ENCODE data around the gene KLHDC10. TPM values are rescaled to one million over a fixed set of nuclear protein-coding genes. Genes with fewer than 3 reads are reported as not detected.
"Not testable (repeated sequence)": the region's sequence is repeated elsewhere in the genome, so short reads cannot be mapped to it uniquely, and the experiment has no call there.

Gene KLHDC10
- total RNA-seq, 1 experiment from 2014 or later = 92.0 TPM

GRCh38 chr7:130124711-130125110 lies 54.4 kb downstream of the KLHDC10 start:
- H3K4me1 ChIP-seq = peaks cover 15% of the 10 kb centered on the region
- H3K27me3 ChIP-seq = no peaks in the 10 kb centered on the region
- DNase-seq = no peak
- H3K4me3 ChIP-seq = no peak overlapping the region
- H3K27ac ChIP-seq = no peak overlapping the region
- no peaks in the 10 kb centered on the region for H3K9me3 ChIP-seq (replicated peaks)
- peaks cover 77% of the 10 kb centered on the region for H3K36me3 ChIP-seq

- H3K9me3 ChIP-seq (replicated peaks); DNase-seq; H3K27me3 ChIP-seq; H3K4me3 ChIP-seq: not testable (repeated sequence)
- H3K27ac ChIP-seq = peak overlapping the region; percentile 41; the same call in 1 of the 2 replicates
- H3K36me3 ChIP-seq = peaks cover 76% of the 10 kb centered on the region
- H3K4me1 ChIP-seq = peaks cover 15% of the 10 kb centered on the region
Observed at GRCh38 chr7:130126840-130127239, 56.5 kb downstream of the KLHDC10 start.

GRCh38 chr7:130127404-130127803 lies 57.1 kb downstream of the KLHDC10 start:
- DNase-seq = no peak
- H3K4me3 ChIP-seq = no peak overlapping the region
- H3K4me1 ChIP-seq = peaks cover 15% of the 10 kb centered on the region
- H3K9me3 ChIP-seq (replicated peaks) = no peaks in the 10 kb centered on the region
- no peaks in the 10 kb centered on the region for H3K27me3 ChIP-seq
- peak overlapping the region; percentile 41 for H3K27ac ChIP-seq
- peaks cover 73% of the 10 kb centered on the region for H3K36me3 ChIP-seq

- Histone ChIP-seq H3K4me3 (no peak overlapping the region), H3K27me3 (no peaks in the 10 kb centered on the region), H3K36me3 (peaks cover 73% of the 10 kb centered on the region), H3K27ac (peak overlapping the region; percentile 41), H3K4me1 (peaks cover 15% of the 10 kb centered on the region), H3K9me3 (replicated peaks) (no peaks in the 10 kb centered on the region)
- peak in 1 of 2 experiments; percentile 70 for DNase-seq
Observed at GRCh38 chr7:130127821-130128317, 57.5 kb downstream of the KLHDC10 start.

- H3K36me3 ChIP-seq = peaks cover 73% of the 10 kb centered on the region
Observed at GRCh38 chr7:130129011-130129411, 58.7 kb downstream of the KLHDC10 start.

GRCh38 chr7:130131191-130131834 lies 61.0 kb downstream of the KLHDC10 start:
- no peak for DNase-seq
- Histone ChIP-seq H3K4me1 (peaks cover 15% of the 10 kb centered on the region), H3K4me3 (no peak overlapping the region), H3K27ac (no peak overlapping the region), H3K36me3 (peaks cover 69% of the 10 kb centered on the region), H3K27me3 (no peaks in the 10 kb centered on the region), H3K9me3 (replicated peaks) (no peaks in the 10 kb centered on the region)

More at GRCh38 chr7:130129011-130129411, 58.7 kb downstream of the KLHDC10 start:
- Histone ChIP-seq H3K4me1 (peaks cover 15% of the 10 kb centered on the region), H3K4me3 (no peak overlapping the region), H3K9me3 (replicated peaks) (no peaks in the 10 kb centered on the region), H3K27ac (no peak overlapping the region), H3K27me3 (no peaks in the 10 kb centered on the region)
- no peak for DNase-seq

- no peak for DNase-seq
- no peaks in the 10 kb centered on the region for H3K27me3 ChIP-seq
- H3K4me1 ChIP-seq = peaks cover 12% of the 10 kb centered on the region
- peaks cover 73% of the 10 kb centered on the region for H3K36me3 ChIP-seq
- H3K27ac ChIP-seq = no peak overlapping the region
- no peak overlapping the region for H3K4me3 ChIP-seq
- no peaks in the 10 kb centered on the region for H3K9me3 ChIP-seq (replicated peaks)
Observed at GRCh38 chr7:130131964-130132875, 61.9 kb downstream of the KLHDC10 start.

GRCh38 chr7:130133029-130133782 lies 62.9 kb downstream of the KLHDC10 start:
- Histone ChIP-seq H3K4me1 (peaks cover 3% of the 10 kb centered on the region; the same call in 1 of the 2 replicates), H3K27ac (no peak overlapping the region), H3K4me3 (no peak overlapping the region), H3K27me3 (no peaks in the 10 kb centered on the region), H3K36me3 (peaks cover 82% of the 10 kb centered on the region), H3K9me3 (replicated peaks) (no peaks in the 10 kb centered on the region)
- DNase-seq = no peak

GRCh38 chr7:130134106-130134636 lies 63.8 kb downstream of the KLHDC10 start:
- Histone ChIP-seq H3K9me3 (replicated peaks) (no peaks in the 10 kb centered on the region), H3K4me1 (peaks cover 7% of the 10 kb centered on the region), H3K27me3 (no peaks in the 10 kb centered on the region), H3K27ac (no peak overlapping the region), H3K36me3 (peaks cover 79% of the 10 kb centered on the region), H3K4me3 (no peak overlapping the region)
- DNase-seq = no peak

GRCh38 chr7:130134726-130135125 lies 64.4 kb downstream of the KLHDC10 start:
- Histone ChIP-seq H3K27ac (no peak overlapping the region), H3K4me3 (no peak overlapping the region), H3K9me3 (replicated peaks) (no peaks in the 10 kb centered on the region), H3K4me1 (peaks cover 12% of the 10 kb centered on the region), H3K27me3 (no peaks in the 10 kb centered on the region), H3K36me3 (peaks cover 77% of the 10 kb centered on the region)
- DNase-seq = no peak

- no peak for DNase-seq
- Histone ChIP-seq H3K4me3 (no peak overlapping the region), H3K27ac (no peak overlapping the region), H3K9me3 (replicated peaks) (no peaks in the 10 kb centered on the region), H3K27me3 (no peaks in the 10 kb centered on the region), H3K36me3 (peaks cover 74% of the 10 kb centered on the region), H3K4me1 (peaks cover 16% of the 10 kb centered on the region)
Observed at GRCh38 chr7:130135208-130136205, 65.2 kb downstream of the KLHDC10 start.

- no peaks in the 10 kb centered on the region for H3K27me3 ChIP-seq
- no peak overlapping the region for H3K4me3 ChIP-seq
- no peak overlapping the region for H3K27ac ChIP-seq
- DNase-seq = no peak
- H3K4me1 ChIP-seq = peaks cover 16% of the 10 kb centered on the region
- H3K9me3 ChIP-seq (replicated peaks) = no peaks in the 10 kb centered on the region
- H3K36me3 ChIP-seq = peaks cover 63% of the 10 kb centered on the region
Observed at GRCh38 chr7:130136579-130137167, 66.3 kb downstream of the KLHDC10 start.

- H3K36me3 ChIP-seq = peaks cover 61% of the 10 kb centered on the region
- no peak overlapping the region for H3K4me3 ChIP-seq
- H3K27ac ChIP-seq = no peak overlapping the region
- H3K9me3 ChIP-seq (replicated peaks) = no peaks in the 10 kb centered on the region
- DNase-seq = no peak
- H3K27me3 ChIP-seq = no peaks in the 10 kb centered on the region
- H3K4me1 ChIP-seq = peaks cover 16% of the 10 kb centered on the region
Observed at GRCh38 chr7:130137207-130137606, 66.9 kb downstream of the KLHDC10 start.
